Mucosa of rectum (tissue), 2 donors: ENCODE measurements around the gene FAM25G.

ENCODE experiments used
- H3K27ac ChIP-seq, 2 donors: one replicate each; pipeline ENCODE4 v1.7.0; 2013; ENCODE audit warnings: inconsistent platforms in 2 of 2, low read depth in 2 of 2, low read length in 2 of 2
- H3K27me3 ChIP-seq, 2 donors: one replicate each; pipeline ENCODE4 v1.7.0; 2013; ENCODE audit warnings: low read length in 2 of 2; ENCODE audit not compliant: control insufficient read depth in 2 of 2, insufficient read depth in 2 of 2
- H3K36me3 ChIP-seq, 2 donors: one replicate each; pipeline ENCODE4 v1.7.0; 2013; ENCODE audit warnings: low read length in 2 of 2; ENCODE audit not compliant: control insufficient read depth in 2 of 2, insufficient read depth in 2 of 2
- H3K4me1 ChIP-seq, 2 donors: one replicate each; pipeline ENCODE4 v1.7.0; 2013; ENCODE audit warnings: low read length in 2 of 2, mild to moderate bottlenecking in 1 of 2; ENCODE audit not compliant: control insufficient read depth in 2 of 2, insufficient read depth in 2 of 2
- H3K4me3 ChIP-seq, 2 donors: one replicate each; pipeline ENCODE4 v1.7.0; 2013; ENCODE audit warnings: low read length in 2 of 2
- H3K9ac ChIP-seq, 2 donors: one replicate each; pipeline ENCODE4 v1.7.0; 2013; ENCODE audit warnings: low read length in 2 of 2, low read depth in 1 of 2, mild to moderate bottlenecking in 1 of 2
- H3K9me3 ChIP-seq, 2 donors: one replicate each; pipeline ENCODE4 v1.7.0; 2013; ENCODE audit warnings: low read length in 2 of 2; ENCODE audit not compliant: control insufficient read depth in 2 of 2
- donor health status: healthy.
- donor health status: Normal muscosa, but diverticular disease.

The FAM25G gene

DNA sequence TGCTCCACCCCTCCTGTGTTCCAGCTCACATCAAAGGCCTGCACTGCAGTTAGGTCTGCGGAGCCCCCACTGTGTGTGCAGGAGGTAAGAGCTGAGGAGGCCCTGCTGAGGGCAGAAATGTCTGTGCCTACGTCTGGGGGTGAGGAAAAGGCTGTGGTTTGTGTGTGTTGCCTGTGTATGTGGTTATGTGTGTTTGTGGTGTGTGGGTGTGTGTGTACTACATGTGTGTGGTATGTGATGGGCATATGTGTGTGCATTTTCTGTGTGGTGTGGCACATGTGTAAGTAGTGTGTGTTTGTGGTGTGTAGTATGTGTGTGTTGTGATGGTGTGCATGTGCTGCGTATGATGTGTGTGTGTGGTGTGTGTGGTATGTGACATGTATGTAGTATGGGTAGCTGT lies 43.8 kb downstream of the FAM25G start:
- peaks cover 0 to 3% of the 10 kb centered on the region in 2 donors for H3K27me3 ChIP-seq
- H3K36me3 ChIP-seq: no peaks in the 10 kb centered on the region
- H3K9me3 ChIP-seq: no peaks in the 10 kb centered on the region
- no peak overlapping the region for H3K4me3 ChIP-seq
- no peak overlapping the region for H3K27ac ChIP-seq
- no peak overlapping the region for H3K9ac ChIP-seq
- no peaks in the 10 kb centered on the region for H3K4me1 ChIP-seq

DNA sequence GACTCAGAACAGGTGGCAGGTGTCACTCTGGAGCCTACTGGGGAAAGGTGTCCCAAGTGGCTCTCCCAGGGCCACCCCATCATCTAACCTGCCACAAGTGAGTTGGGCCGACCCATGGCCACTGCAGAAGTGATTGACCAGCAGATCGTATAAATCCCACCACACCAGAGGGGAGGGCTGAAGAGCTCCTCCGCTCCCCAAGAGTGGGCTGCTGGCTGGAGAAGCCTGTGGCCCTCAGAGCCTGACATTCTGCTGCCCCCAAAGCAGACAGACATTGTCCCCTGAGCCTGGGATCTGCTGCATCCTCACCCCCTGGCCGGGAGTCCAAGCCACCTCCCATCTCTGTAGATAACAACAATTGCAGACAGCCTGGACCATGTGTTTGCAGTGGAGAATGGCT lies 44.3 kb downstream of the FAM25G start:
- no peaks in the 10 kb centered on the region for H3K9me3 ChIP-seq
- H3K4me3 ChIP-seq: no peak overlapping the region
- no peaks in the 10 kb centered on the region for H3K4me1 ChIP-seq
- H3K27ac ChIP-seq: no peak overlapping the region
- H3K36me3 ChIP-seq: no peaks in the 10 kb centered on the region
- no peak overlapping the region for H3K9ac ChIP-seq
- H3K27me3 ChIP-seq: peaks cover 0 to 2% of the 10 kb centered on the region in 2 donors

DNA sequence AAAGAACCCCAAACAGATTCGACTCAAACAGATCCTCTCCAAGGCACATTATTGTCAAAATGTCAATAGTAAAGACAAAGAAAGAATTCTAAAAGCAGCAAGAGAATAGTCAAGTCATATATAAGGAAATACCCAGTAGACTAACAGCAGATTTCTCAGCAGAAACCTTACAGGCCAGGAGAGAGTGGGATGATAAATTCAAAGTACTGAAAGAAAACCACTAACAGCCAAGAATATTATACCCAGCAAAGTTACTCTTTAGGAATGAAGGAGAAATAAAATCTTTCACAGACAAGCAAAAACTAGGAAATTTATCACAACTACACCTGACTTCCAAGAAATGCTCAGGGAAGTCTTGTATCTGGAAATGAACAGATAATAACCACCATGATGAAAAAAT lies 45.8 kb downstream of the FAM25G start:
- no peaks in the 10 kb centered on the region for H3K9me3 ChIP-seq
- no peaks in the 10 kb centered on the region for H3K27me3 ChIP-seq
- no peak overlapping the region for H3K27ac ChIP-seq
- H3K36me3 ChIP-seq: no peaks in the 10 kb centered on the region
- no peak overlapping the region for H3K4me3 ChIP-seq
- no peaks in the 10 kb centered on the region for H3K4me1 ChIP-seq
- no peak overlapping the region for H3K9ac ChIP-seq

DNA sequence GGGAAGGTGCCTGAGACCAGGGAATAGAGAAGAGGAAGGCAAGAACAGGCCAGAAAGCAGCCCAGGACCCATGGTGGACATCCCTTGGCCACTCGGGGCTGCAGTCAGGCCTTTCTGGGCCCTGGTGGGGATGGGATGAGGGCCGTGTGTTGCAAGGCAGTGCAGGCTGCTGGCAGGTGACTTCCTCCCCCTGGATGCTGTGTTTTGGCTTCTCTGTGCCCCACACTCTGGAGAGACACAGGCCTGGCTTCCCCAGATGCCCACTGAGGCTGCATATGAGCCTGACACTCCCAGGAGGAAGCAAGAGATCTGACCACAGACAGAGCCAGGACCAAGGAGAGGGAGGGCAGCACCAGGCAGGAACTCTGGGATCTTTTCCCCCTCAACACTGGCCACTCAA lies 47.5 kb downstream of the FAM25G start:
- Histone ChIP-seq H3K9ac (no peak overlapping the region), H3K4me3 (no peak overlapping the region), H3K4me1 (no peaks in the 10 kb centered on the region), H3K27me3 (no peaks in the 10 kb centered on the region), H3K9me3 (no peaks in the 10 kb centered on the region), H3K36me3 (no peaks in the 10 kb centered on the region), H3K27ac (no peak overlapping the region)

DNA sequence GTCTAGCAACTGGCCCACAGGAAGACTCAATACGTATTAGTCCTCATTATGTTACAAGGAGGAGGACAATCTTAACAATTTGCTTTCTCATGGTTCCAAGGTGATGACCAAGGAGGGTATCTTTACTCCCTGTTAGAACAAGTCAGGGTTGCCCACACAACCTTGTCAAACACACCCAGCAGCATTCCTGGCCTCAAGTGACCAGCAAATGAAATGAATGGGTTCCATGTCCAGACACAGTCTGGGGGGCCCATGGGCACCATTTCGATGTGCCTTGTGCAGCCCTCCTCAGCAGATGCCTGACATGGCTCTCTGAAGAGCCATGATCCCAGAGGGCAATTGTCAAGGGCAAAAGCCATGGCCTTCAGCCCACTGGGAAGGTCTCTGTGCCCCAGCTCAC lies 48.4 kb downstream of the FAM25G start:
- Histone ChIP-seq H3K4me3 (no peak overlapping the region), H3K36me3 (no peaks in the 10 kb centered on the region), H3K9ac (no peak overlapping the region), H3K9me3 (no peaks in the 10 kb centered on the region), H3K4me1 (no peaks in the 10 kb centered on the region), H3K27me3 (no peaks in the 10 kb centered on the region), H3K27ac (no peak overlapping the region)

DNA sequence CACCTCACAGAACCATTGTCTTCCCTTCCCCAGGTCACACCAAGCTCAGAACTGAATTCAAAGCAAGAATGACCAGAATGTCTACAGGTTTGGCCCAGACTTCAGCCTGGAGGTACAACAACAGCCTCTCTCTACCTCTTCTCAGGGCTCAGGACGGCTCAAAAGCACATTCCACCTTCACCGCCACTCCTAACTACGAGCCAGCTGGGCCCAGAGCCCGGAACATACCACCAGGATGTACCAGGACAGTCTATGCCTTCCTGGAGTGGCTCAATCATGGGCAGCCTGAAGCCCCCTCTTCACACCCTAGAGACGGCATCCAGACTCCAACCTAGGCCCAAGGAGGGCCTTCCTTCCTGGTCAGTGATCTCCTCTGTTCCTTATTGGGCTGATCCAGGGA lies 49.1 kb downstream of the FAM25G start:
- no peak overlapping the region for H3K27ac ChIP-seq
- no peaks in the 10 kb centered on the region for H3K4me1 ChIP-seq
- no peak overlapping the region for H3K4me3 ChIP-seq
- no peak overlapping the region for H3K9ac ChIP-seq
- H3K9me3 ChIP-seq: no peaks in the 10 kb centered on the region
- no peaks in the 10 kb centered on the region for H3K36me3 ChIP-seq
- no peaks in the 10 kb centered on the region for H3K27me3 ChIP-seq

DNA sequence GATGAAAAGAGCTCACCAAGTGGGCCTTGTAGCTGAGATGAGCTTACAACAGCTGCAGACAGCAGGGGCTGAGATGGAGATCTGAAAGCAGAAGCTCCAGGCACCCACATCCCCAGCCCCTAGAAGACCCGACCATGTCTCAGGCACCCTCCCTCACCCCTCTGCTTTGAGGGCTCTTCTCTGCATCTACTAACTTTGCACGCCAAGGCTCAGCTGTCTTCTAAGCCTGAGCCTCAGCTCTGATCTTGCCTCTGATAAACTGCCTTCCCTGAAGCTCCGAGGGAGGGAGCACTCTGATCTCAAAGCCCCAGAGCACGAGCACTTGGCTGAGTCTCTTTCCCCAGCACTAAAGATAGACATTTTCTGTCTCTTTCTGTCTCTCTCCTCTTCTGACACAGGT lies 49.6 kb downstream of the FAM25G start:
- Histone ChIP-seq H3K9me3 (no peaks in the 10 kb centered on the region), H3K36me3 (no peaks in the 10 kb centered on the region), H3K27me3 (no peaks in the 10 kb centered on the region), H3K4me3 (no peak overlapping the region), H3K9ac (no peak overlapping the region), H3K4me1 (no peaks in the 10 kb centered on the region), H3K27ac (no peak overlapping the region)

DNA sequence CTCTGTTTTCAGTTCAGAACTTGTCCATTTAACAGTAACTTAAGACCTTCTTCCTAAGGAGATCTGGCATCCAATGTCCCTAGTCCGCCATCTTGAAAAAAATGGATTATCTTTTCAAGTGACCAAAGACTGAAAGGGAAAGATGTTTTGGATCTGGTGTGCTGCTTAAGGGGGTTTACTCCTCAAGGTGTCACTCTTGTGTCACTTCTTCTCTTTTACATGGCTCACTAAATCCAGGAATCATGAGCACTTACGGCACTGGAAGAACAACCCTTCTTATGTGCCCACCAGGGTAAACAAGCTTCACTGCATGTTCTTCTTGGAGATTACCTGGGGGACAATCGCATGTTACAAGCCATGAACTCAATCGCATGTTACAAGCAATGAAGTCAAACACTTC lies 51.3 kb downstream of the FAM25G start:
- no peaks in the 10 kb centered on the region for H3K4me1 ChIP-seq
- no peak overlapping the region for H3K9ac ChIP-seq
- no peak overlapping the region for H3K4me3 ChIP-seq
- no peak overlapping the region for H3K27ac ChIP-seq
- no peaks in the 10 kb centered on the region for H3K9me3 ChIP-seq
- H3K27me3 ChIP-seq: no peaks in the 10 kb centered on the region
- H3K36me3 ChIP-seq: no peaks in the 10 kb centered on the region

DNA sequence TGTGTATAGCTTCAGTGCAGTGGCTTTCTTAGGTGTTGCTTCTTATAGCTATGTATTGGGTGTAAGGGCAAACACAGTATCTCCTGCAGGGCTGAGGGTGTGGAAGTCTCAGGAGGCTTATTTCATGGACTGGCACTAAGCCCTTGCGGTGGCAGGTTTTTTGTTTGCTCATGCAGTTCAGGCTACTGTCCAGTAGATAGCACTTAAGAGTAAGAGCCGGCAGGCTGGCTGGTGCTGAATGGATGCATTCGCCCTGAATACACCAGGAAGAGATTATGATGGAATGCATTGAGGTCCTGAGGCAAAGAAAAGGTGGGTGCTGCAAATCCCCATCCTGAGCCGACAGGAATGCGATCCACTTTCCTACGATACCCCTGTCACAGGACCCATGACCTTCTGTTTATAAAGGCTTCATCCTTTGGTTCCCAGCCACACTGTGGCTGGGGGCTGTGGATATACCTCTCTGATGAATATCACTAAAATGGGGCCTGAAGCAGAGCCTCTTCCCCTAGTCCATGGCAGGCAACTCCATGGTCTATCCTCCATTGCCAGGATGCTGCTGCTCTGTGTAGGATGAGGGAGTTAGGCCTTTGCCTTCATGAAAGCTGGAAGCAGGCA lies 52.5 kb downstream of the FAM25G start:
- H3K4me3 ChIP-seq: no peak overlapping the region
- no peak overlapping the region for H3K27ac ChIP-seq
- H3K4me1 ChIP-seq: no peaks in the 10 kb centered on the region
- H3K36me3 ChIP-seq: no peaks in the 10 kb centered on the region
- no peaks in the 10 kb centered on the region for H3K27me3 ChIP-seq
- H3K9me3 ChIP-seq: no peaks in the 10 kb centered on the region
- no peak overlapping the region for H3K9ac ChIP-seq
